Measurements from ENCODE around the gene RNPS1. TPM values are rescaled to one million over a fixed set of nuclear protein-coding genes. Genes with fewer than 3 reads are reported as not detected.

The RNPS1 gene
- polyA plus RNA-seq, 1 experiment: 129 TPM

DNA sequence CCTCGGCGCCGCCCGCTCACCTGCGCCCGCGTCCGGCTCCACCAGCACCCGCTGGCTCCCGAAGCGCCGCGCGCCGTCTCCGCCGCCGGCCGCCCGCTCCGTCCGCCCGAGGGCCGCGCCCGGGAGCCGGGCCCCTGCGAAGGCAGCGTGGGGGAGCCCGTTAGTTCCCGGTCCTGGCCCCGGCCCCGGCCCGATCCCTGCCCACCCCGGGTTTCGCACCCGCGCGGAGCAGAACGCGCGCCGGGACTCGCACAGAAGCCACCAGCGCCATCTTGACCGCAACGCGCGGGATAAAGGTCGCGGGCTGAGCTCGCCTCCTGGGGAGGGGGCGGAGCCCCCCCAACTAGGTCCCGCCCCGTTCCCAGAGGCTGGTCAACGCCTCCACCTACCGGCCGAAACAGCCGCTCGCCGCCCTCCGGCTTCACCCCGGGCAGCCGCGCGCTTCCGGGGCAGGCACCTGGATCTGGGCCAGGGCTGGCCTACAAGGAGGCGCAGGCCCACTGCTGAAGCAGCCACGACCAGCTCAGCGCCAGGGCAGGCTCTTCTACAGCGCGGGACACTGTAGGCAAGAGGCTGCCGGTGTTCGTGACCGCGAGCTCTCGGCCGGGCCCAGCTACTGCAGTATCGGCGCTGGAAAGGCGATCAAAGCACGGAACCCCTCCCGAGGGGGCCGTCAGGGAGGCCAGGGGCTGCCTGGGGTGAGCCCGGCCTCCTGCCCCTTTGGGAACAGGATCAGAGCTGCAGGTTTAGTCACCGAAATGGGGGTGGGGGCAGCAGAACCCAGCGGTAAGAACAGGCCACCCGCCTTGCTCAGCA is 16.4 kb downstream of the RNPS1 start, which contains the start of gene ECI1:
TSS of gene ECI1 (minus strand) at position 292 of the 816 bp plus-strand sequence. CDS start at position 271, 21 bp downstream.
- CTCF ChIA-PET: interaction anchor here (0.7 to 1.6 kb wide), 16 partner anchors 11 to 250 kb away, joined by 3 to 5 read pairs (median 3); partner anchors contain the start of genes CASKIN1 and RNPS1
- H3K4me3 ChIP-seq (ENCODE audit: low read depth, low read length): peak within 1 kb of the TSS; percentile 57
- H3K36me3 ChIP-seq (ENCODE audit: control insufficient read depth, insufficient read depth, low read length): peaks cover 23% of the 10 kb centered on the region
- TF ChIP-seq, protein P1, sequence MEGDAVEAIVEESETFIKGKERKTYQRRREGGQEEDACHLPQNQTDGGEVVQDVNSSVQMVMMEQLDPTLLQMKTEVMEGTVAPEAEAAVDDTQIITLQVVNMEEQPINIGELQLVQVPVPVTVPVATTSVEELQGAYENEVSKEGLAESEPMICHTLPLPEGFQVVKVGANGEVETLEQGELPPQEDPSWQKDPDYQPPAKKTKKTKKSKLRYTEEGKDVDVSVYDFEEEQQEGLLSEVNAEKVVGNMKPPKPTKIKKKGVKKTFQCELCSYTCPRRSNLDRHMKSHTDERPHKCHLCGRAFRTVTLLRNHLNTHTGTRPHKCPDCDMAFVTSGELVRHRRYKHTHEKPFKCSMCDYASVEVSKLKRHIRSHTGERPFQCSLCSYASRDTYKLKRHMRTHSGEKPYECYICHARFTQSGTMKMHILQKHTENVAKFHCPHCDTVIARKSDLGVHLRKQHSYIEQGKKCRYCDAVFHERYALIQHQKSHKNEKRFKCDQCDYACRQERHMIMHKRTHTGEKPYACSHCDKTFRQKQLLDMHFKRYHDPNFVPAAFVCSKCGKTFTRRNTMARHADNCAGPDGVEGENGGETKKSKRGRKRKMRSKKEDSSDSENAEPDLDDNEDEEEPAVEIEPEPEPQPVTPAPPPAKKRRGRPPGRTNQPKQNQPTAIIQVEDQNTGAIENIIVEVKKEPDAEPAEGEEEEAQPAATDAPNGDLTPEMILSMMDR (IDR thresholded peaks at IDR 0.05; ENCODE audit: insufficient read depth, low read depth, low read length): peak; percentile 74
- no peaks in the 10 kb centered on the region for H3K27me3 ChIP-seq (ENCODE audit: control insufficient read depth, insufficient read depth, low read length)
- peak; percentile 56 for DNase-seq (ENCODE audit: low read depth)
- POLR2A ChIA-PET: no interaction called here

DNA sequence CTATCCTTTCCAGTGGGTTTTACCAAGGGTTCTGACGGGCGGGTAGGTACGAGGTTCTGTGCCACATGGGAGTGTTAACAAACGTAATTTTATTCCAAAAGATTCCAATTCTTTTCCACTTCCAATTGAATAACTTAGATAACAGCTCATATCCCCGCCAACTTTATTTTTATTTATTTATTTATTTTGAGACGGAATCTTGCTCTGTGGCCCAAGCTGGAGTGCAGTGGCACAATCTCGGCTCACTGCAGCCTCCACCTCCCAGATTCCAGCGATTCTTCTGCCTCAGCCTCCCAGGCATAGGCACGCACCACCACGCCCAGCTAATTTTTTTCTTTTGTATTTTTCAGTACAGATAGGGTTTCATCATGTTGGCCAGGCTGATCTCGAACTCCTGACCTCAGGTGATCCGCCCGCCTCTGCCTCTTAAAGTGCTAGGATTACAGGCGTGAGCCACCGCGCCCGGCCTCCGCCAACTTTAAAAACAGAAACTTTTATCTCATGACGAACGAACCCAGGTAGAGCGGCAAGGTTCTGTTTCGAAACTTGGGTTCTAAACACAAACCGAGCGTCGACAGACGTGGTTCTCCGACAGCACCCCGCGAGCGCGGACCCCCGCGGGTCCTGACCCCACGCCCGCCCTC is 17.2 kb downstream of the RNPS1 start:
- no peak for DNase-seq (ENCODE audit: low read depth)
- TF ChIP-seq, protein P1 (IDR thresholded peaks at IDR 0.05; ENCODE audit: insufficient read depth, low read depth, low read length): no peak
- no peaks in the 10 kb centered on the region for H3K27me3 ChIP-seq (ENCODE audit: control insufficient read depth, insufficient read depth, low read length)
- POLR2A ChIA-PET: no interaction called here
- peaks cover 25% of the 10 kb centered on the region for H3K36me3 ChIP-seq (ENCODE audit: control insufficient read depth, insufficient read depth, low read length)
- CTCF ChIA-PET: interaction anchor here (0.7 to 1.6 kb wide), 8 partner anchors 11 to 250 kb away, joined by 3 to 5 read pairs (median 3); no protein-coding TSS in a partner anchor
- H3K4me3 ChIP-seq (ENCODE audit: low read depth, low read length): peak overlapping the region; percentile 57

DNA sequence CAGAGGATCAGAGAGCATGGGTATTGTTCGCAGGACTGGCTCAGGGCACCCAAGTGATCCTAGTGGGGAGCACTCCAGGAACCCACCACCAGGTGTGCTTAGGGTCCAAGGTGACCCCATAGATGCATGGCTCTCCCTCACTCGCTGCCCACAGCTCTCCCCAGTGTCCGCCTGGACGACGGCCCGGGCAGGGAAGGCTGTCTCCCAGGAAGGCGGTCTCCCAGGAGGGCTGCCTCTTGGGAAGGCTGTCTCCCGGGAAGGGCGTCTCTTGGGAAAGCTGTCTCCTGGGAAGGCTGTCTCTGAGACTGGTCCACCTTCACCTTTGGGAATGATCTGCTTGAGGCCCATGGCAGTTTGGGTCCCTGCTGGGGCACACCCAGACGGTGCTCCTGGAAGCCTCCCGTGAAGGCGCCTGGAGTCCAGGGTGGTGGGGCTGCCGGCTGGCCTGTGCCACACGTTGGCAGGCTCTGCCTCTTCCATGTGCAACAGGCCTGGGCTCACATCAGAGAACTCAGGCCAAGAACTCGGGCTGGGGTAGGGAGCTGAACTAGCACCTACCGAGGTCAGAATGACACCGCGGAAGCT is 21.5 kb downstream of the RNPS1 start:
- ChIA-PET CTCF (no interaction called here), POLR2A (no interaction called here)
- DNase-seq (ENCODE audit: low read depth): no peak
- Histone ChIP-seq H3K4me3 (ENCODE audit: low read depth, low read length) (no peak overlapping the region), H3K36me3 (ENCODE audit: control insufficient read depth, insufficient read depth, low read length) (peaks cover 28% of the 10 kb centered on the region), H3K27me3 (ENCODE audit: control insufficient read depth, insufficient read depth, low read length) (no peaks in the 10 kb centered on the region)
- TF ChIP-seq, protein P1 (IDR thresholded peaks at IDR 0.05; ENCODE audit: insufficient read depth, low read depth, low read length): no peak

DNA sequence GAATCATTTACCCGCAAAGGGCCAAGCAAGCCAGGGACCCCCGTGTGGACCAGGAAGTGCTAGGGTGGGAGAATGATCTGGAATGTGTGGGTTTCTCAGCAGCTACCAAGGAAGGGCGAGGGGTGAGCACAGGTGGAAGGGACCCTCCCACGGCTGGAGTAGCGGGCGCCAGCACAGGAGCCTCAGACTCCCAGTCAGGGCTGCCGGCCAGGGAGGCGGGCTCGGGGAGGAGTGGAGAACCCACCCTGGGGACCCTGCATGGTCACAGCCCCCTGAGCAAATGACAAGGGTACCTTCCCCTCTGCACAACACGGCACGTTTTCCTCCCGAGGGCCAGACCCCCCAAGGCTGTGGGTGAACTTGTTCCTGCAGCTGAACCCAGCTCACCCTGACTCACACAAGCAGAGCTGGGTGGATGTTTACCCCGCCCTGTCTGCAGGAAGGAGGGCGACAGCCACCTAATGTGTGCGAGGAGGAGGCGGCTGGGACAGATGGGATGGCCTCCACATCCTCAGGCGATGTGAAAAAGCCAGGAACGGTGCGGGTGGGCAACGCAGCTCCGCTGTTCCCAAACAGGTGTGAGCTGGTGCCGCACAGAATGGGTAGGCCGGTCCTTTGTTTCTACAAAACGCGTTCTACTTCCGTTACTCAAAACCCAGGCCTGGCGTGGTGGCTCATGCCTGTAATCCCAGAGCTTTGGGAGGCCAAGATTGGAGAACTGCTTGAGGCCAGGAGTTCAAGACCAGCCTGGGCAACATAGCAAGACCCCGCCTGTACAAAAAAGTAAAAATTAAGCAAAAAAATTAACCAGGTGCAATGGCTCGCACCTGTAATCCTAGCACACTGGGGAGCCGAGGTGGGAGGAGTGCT is 22.8 kb downstream of the RNPS1 start:
- Histone ChIP-seq H3K27me3 (ENCODE audit: control insufficient read depth, insufficient read depth, low read length) (no peaks in the 10 kb centered on the region), H3K36me3 (ENCODE audit: control insufficient read depth, insufficient read depth, low read length) (peaks cover 28% of the 10 kb centered on the region), H3K4me3 (ENCODE audit: low read depth, low read length) (no peak overlapping the region)
- DNase-seq (ENCODE audit: low read depth): no peak
- CTCF ChIA-PET: no interaction called here
- TF ChIP-seq, protein P1 (IDR thresholded peaks at IDR 0.05; ENCODE audit: insufficient read depth, low read depth, low read length): no peak
- POLR2A ChIA-PET: no interaction called here

Measured in BJ (cell line).